GM21737 (cell line): ENCODE measurements around the gene RNF181.
"Not testable (repeated sequence)": the region's sequence is repeated elsewhere in the genome, so short reads cannot be mapped to it uniquely, and the experiment has no call there.

Source experiments
- ATAC-seq: cut with Tn5 transposase; IDR thresholded peaks from one replicate; pipeline ENCODE4 v1.9.1; 2021; ENCODE audit warnings: mild to moderate bottlenecking, moderate library complexity; ENCODE audit not compliant: unreplicated experiment

RNF181 gene

DNA sequence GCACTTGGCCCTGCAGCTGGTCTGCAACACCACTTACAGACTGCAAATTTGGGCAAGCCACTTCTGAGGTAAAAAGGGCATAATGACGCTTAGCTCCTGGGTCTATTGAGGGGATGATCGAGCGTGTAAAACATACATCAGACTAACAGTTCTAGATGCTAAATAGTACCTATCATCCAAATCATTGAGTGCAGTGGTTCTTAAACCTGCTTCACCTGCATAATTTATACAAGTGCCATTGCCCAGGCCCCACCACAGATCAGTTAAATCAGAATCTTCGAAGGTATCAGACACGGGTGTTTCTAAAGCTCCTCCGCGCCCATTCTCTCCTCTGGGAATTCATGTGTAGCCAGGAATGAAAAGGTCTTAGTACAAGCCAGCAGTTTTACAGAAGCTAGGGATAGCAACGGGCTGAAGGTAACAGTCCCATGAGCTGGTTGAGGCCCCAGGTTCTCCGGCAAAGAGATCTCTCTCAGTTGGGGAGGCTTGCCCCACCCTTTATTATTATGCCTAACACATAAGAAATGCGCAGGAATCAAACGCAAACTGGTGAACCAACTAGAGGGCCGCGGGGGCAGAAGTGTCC is 737 bp upstream of the RNF181 start:
- ATAC-seq = no peak

DNA sequence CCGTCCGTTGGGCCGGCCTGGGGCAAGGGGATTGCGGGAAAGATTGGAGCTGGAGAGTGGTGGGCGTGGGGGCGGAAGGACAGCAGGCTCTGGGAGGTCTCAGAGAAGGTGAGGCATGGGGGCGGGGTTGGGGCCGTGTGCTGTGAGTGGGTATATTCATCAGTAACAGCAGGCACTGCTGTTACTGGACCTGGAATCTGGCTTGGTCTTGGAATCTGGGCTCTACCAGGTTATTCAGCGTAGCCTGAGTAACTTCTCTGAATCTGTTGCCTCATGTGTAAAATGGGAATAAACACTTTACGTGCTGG is 435 bp downstream of the RNF181 start:
- ATAC-seq = no peak

DNA sequence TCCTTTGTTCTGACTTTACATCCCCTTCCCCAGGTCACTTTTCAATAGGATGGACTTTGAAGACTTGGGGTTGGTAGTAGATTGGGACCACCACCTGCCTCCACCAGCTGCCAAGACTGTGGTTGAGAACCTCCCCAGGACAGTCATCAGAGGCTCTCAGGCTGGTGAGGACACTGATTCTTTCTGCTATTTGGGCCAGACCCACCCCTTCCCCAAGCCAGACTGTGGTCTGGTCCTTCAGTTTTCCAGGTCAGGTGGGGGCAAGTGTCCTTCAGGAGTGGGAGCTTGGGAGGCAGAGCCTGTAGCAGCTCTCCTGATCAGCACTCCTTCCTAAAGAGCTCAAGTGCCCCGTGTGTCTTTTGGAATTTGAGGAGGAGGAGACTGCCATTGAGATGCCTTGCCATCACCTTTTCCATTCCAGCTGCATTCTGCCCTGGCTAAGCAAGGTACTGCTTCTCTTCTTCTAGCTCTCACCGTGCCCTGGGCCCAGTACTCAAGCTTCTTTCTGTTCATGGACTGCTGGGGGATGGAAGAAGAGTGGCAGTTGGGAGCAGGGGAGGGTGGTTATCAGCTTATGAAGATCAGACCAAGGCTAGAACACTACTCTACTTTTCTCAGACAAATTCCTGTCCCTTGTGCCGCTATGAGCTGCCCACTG is 1.1 kb downstream of the RNF181 start:
- ATAC-seq = no peak

DNA sequence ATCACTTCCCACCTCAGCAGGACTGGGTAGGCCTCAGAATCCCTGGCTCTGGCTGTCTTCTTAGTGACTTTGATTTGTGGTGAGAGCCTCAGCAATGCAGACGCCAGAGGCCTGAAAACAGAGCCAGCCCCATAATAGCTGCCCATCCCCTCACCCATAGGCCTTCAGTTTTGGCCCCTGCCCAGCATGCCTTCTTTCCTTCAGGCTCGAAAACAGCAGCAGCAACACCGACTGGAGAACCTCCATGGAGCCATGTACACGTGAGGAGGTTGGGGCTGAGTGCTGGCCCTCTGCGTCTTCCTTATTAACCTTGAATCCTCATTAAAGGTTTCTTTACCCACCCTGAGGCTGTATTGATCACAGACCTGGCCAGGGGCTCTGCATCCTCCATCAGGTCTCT is 1.7 kb downstream of the RNF181 start:
- ATAC-seq = no peak

DNA sequence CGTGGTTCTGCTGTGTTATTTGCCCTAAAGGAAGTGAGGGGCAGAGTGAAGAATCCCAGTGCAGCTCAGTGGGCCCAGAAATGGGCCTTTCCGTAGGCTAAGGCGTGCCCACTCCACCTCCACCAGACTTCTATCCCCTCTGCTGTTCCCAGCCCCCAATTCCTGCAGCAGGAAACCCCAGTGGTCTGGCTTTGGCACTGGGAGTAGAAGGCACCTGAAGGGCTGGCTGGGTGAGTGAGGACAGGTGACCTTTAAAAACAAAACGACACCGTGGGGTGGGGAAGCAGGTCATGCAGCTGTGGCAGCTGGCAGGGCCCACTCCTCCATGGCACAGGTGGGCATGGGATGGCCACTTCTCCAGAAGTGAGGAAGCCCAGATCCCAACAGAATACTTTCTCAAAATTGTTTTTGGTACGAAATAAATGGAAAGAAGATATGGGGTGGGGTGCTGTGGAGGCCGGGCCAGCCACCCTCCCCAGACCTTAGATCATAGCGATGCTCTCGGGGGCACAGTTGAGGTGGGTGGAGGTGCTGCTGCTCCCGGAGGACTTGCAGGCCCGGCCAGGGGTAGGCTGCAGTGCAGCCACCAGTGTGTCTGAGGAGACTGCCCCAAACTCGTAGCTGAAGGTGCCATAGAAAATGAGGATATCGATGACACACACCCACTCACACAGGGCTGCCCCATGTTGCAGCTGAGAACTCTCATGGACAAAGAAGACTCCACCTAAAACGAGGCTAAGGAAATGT is 3.2 kb downstream of the RNF181 start:
- no peak for ATAC-seq

DNA sequence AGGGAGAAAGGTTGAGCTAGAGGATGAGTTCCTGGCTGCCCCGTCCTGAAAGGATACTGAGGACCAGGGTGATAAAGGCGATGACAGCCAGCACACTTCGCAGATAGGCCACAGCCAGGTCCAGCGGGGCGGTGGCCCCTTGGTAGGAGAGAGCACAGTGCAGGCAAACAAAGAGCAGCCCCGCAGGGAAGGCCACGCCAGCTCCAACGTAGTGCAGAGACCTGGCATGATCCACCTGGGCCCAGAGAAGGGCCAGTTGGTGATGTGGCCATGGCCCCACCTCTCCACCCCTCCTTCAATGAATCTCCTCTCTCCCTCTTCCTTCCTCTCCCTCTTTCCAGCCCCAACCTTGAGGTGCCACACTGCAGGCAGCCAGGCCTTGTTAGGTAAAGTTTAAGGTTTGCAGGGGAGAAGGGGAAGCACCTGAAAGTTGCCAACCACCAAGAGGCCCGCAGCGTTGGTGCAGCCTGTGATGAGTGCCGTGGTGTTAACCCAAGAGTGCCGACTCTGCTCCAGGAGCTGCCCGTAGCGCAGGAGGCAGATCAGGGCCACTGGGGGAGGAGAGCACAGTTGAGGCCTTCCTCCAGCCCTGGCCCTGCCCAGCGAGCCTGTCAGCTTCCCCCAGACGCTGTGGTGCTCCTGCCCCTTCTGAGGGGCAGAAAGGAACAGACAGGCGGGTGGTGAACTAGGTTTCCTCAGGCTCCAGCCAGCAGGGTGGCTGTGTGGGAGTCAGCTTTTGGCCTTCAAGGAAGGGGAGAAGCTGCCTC is 4.1 kb downstream of the RNF181 start:
- ATAC-seq = no peak

DNA sequence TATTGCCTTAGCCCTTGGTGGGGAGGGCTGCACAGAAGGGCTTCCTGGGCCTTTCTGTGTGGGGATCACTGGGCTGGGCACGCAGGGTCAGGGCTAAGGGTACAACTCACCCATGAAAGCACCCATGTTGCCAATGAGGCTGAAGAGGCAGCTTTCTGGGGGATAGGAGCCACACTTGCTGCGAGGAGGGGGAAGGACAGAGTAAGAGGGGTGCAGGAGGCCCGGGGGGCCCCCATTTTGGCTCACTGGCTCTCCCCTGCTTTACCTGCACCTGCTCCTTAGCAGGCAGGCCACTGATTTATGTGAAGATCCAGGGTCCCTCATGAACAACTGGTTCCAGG is 4.7 kb downstream of the RNF181 start:
- ATAC-seq = no peak

DNA sequence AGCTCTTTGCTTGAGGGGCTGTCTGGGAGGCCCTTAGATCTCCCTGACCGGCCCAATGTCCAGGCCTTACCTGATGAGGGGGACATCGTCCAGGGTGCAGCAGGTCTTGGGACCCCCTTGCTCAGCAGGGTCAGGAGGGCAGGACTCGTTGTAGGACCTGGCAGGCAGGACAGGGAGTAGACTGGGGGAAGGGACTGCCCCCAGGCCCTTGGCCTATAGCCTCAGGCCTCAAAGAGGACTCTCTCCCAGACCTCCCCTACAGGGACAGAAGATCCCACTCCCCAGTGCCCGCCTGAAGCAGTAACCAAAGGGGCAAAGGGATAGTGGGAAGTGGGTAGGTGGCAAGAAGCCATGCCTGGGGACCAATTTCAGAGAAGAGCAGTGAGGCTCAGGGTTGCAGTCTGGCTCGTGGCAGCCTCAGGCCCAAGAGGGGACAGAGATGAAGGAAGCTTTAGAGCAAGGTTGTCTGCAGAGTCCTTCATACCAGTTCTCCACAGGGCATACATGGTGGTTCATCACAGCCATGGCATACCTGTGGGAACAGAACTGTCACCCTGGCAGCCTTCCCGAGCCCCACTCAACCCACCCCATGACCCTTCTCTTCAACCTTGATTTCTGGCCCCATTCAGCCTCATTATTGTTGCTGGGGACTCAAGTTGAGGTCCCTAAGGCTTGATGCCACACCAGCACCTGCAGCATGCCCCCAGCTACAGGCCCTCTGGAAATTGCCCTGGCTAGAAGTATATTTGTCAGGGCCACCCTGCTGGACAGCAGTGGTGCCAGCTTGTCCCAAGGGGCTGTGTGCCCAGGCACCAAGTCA is 5.6 kb downstream of the RNF181 start:
- ATAC-seq = no peak

DNA sequence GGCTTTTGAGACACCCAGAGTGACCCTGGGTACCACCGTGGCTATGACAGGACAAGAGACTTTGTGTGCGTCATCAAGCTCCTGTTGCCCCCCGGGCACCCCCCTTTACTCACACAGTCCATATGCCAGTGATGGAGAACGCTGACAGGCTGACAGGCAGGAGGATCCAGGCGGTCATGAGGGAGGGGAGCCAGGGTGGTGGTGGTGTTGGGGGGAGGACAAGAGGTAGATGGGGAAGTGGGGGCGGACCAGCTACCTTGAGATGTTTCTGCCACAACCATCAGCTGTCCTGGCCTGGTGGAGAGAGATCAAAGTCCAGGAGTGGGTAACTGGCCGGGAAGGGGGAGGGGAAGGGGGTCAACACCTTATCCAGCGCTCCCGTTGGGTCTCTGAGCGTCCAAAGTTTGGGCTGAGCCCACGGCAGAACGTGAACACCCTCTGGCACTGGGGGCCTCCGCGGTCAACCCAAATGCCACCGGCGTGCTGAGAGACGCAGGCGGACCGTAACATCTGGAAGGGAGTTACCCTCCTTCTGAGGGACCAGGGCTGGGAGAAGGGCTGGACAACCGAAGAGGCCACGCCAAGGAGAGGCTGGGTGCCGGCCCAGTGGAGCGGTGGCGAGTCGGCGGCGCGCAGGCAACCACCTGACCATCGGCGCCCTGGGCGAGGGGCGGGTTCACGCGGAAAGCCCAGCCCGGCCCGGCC is 6.4 kb downstream of the RNF181 start:
- ATAC-seq = peak; percentile 34

DNA sequence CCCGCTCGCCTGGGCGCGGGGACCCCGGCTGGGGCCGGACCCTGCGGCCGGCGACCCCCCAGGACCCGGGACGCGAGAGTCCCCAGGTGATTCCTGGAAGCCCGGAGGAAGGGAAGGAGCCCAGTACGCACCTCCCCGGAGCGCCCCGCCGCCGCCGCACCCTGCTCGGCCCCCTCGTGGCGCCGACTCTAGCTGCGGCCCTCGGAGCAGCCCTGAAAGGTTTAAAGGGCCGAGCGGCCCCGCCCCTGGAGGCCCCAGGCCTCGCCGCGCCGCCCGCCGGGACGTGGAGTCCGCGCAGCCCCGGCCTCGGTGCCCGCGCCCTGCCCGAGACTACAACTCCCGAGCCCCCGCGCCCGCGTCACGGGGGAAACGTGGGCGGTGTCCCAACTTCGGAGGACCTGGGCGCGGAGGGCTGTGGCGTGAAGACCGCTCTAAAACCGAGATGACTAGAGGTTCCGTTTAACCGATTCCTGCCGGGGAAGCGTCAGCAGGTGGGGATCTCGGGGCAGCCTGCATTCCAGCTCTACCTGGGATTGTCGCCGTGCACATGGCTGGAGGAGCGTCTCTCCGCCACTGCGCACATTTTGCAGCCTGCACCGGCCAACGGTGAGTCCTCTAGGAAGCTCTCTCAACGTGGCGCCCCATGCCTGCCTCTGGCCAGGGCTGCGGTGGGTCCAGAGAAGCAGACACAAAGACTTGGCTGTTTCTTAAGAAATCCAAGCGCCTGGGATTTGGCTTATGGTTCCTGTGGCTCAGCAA is 7.1 kb downstream of the RNF181 start, which contains the start of gene TMEM150A:
TMEM150A (minus strand) TSS at position 223 of the 759 bp plus-strand sequence. CDS start 750 bp downstream, outside the sequence.
- ATAC-seq = peak; percentile 91

DNA sequence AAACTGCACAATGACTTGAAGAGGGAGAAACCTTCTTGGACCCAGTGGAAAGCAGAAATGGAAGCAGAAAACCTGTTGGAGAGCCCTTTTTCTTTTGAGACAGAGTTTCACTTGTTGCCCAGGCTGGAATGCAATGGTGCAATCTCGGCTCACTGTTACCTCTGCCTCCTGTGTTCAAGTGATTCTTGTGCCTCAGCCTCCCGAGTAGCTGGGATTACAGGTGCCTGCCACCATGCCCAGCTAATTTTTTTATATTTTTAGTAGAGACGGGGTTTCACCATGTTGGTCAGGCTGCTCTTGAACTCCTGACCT is 8.5 kb downstream of the RNF181 start:
- not testable (repeated sequence) for ATAC-seq

DNA sequence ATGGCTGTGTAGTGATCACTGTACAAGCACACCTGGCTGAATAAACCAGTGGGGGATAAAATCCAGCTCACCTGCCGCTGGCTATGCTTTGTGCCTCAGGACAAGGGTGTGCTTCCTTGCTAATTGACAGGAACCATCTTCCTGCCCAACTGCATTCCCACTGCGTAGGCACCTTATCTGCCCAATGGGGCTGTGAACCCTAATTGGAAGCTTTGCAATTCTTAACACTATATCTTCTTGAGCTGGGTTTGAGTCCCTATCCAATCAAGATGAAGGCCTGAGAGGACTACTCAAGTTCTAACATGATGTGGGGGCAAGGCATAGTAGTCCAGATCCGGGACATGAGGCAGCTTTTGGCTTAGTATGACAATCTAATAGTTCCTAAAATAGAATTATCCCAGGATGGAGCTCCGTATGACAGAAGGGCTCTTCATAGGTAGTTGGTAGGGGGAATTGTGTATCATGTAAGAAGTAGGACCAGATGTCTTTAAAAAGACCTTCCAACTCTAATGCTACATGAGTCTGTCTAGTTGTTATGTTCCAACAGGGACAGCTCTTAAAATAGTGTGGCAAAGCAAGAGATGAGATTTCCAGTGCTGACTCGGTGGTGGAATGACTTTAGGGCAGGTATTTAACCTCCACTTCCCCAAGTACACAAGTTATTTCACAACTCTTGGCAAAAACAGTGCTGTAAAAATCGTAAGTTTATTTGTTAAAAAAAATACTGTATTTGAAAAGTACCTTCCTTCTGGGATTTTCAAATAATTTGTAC is 9.2 kb downstream of the RNF181 start:
- ATAC-seq = no peak

DNA sequence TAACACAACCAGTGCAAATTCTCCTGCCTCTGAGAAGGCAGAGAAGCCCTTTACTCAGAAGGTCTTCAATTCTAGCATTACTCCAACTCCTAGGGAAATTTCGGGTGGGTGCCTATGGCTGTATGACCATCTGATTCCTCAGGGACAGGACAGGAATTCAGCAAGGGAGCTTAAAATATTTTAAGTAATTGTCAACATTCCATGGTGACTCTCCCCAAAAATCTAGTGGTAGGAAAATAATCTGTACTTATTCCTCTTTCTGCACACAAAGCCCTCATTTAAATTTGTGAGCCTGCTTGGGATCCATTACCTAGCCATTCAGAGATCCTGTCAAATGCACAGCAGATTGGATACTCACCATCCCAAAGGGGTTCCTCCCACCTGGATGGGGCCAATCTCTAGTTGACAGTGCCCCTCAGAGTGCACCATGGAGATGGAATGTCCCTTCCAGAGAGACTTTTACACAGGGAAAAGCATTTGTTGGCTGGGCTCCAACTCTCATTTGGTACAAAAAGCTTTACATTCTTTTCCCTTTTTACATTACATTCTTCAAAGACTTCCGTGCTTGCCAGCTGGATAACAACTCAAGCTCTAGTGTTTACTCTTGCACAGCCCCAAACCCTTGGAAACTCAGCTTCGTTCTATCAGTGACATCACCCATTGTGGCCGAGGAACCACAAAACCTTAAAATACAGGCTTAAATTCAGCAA is 10.0 kb downstream of the RNF181 start:
- ATAC-seq = no peak

DNA sequence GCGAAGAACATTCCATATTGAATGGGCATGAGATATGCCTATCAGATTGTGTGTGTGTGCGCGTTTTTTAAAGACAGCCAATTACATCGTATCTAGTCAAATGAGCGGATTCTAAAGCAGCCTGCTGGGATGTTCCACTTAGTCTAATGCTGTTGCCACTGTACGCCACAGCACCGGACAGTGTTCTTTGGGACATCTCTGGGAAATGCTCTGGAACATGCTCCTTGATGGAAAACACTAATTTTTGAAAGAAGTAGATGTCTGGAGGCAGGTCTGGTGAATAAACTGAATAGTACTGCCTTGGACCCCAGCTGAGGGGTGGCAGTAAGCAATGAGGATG is 10.5 kb downstream of the RNF181 start:
- no peak for ATAC-seq

DNA sequence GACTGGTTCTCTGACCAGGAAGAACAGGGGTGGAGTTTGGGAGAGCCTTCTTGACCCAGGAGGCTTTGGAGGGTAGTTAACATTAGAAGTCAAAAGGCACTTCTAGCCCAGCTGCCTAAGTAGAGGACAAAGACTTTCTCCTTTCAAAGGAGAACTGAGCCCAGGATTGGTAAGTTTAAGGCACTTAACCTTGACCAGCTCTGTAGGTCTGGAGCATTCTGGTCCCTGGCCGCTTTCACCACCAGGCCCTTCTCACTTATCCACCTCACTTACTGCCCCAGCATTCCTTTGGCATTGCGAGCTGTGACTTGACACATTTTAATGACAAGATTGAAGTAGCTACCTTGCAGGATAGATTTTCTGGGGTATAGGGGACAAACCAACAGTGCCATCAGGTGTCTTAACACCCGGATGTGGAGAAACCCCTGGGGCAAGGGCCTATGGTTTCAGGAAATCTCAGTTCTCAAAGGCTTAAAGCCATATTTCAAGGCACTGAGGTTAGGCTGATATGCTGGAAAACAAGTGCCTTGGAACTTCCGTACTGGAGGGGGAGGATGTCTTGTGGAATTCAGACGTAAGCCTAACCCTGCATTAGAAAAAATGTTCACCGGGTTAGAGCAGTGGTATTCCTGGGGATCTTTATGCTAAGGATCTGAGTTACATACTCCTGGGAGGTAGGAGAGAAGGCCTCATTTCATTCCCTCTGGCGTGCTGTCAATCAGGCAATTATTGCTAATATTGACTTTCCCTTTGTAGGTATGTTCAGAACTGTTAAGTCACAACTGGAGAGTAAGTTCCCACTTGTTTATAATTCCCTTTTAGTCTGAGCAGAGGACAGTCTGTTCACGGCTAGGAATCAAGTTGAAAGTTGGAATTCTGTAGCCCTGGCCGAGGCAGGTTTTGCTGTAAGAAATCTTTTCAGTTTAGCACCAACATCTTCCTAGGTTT is 12.0 kb downstream of the RNF181 start:
- ATAC-seq = no peak

DNA sequence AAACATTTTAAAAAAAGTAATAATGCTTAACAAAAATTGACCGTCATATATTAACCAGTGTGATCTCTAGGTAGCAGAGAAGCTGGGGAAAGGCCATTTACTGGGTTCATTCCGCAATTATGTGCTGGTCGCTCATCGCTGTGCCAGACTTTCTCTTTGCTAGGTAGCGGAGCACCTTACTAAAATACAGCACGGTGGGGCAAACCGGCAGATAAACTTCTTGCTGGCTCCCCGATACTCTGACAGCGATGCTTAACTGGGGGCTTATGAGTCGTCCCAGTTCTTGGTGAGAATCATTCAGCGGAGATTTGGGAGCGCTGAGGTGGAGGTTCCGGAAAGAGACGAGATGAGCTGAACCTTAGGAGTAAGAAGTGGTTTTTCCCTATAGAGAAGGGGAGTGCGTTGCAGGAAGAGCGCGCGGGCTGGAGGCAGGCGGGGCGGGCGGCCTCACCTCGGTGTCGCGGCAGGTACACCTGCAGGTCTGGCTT is 15.7 kb downstream of the RNF181 start:
- peak; percentile 11 for ATAC-seq
